Ascending aorta (tissue), 2 donors: Measurements from ENCODE around the gene AGO1. TPM values are rescaled to one million over a fixed set of nuclear protein-coding genes. Genes with fewer than 3 reads are reported as not detected.
"Not testable (repeated sequence)": the region's sequence is repeated elsewhere in the genome, so short reads cannot be mapped to it uniquely, and the experiment has no call there.

Experiments used
- DNase-seq, 2 donors: peaks; one replicate each; pipeline ENCODE4 v3.0.0-alpha.2; 2019; ENCODE audit warnings: low spot score in 2 of 2
- H3K27ac ChIP-seq, 2 donors: fragments of 200-600 bp; sonication (generic); one replicate each; pipeline ENCODE4 v1.5.1; 2016 to 2017; ENCODE audit warnings: mild to moderate bottlenecking in 1 of 2
- H3K27me3 ChIP-seq: fragments of 200-600 bp; sonication (generic); one replicate; pipeline ENCODE4 v1.5.1; 2017
- H3K36me3 ChIP-seq, 2 donors: fragments of 200-600 bp; sonication (generic); one replicate each; pipeline ENCODE4 v1.5.1; 2016
- H3K4me1 ChIP-seq, 2 donors: fragments of 200-600 bp; sonication (generic); one replicate each; pipeline ENCODE4 v1.5.1; 2016 to 2017; ENCODE audit warnings: mild to moderate bottlenecking in 1 of 2
- H3K4me3 ChIP-seq, 2 donors: fragments of 200-600 bp; sonication (generic); one replicate each; pipeline ENCODE4 v1.5.1; 2016 to 2017; ENCODE audit warnings: mild to moderate bottlenecking in 1 of 2
- H3K9me3 ChIP-seq, 2 donors: fragments of 200-600 bp; sonication (generic); one replicate each; pipeline ENCODE4 v1.5.1; 2016
- CTCF ChIP-seq, 3 experiments: fragments of 200-600 bp in 2 of 3; fragments of 450-650 bp in 1 of 3; sonication (generic) in 2 of 3; IDR thresholded peaks; one replicate each; pipeline ENCODE4 v1.5.1; 2016 to 2019; ENCODE audit warnings: antibody characterized with exemption in 3 of 3, mild to moderate bottlenecking in 1 of 3, moderate library complexity in 1 of 3
- intact Hi-C: fragments of 100-400 bp; cut with DNase I; formaldehyde crosslinking; loops from one replicate; pipeline ENCODE4 v1.15.1; 2023
- total RNA-seq: library from RNA; depleted of rRNA; stranded (reverse); fragments of >200 nt; gene quantifications from one replicate; pipeline ENCODE4 v1.1.0, GENCODE V29; 2016

Gene AGO1
- total RNA-seq, 1 donor from 2014 or later, result 24.2 TPM

- TF ChIP-seq CTCF (IDR thresholded peaks at IDR 0.05), result no peak
- no peaks in the 10 kb centered on the region for H3K4me1 ChIP-seq
- no peaks in the 10 kb centered on the region for H3K9me3 ChIP-seq
- no peak overlapping the region for H3K27ac ChIP-seq
- no peaks in the 10 kb centered on the region for H3K27me3 ChIP-seq
- intact Hi-C loops, result no loop called here
- no peak for DNase-seq
- H3K36me3 ChIP-seq, result no peaks in the 10 kb centered on the region
- no peak overlapping the region for H3K4me3 ChIP-seq
Observed at GRCh38 chr1:35866991-35867390, 16.0 kb upstream of the AGO1 start.

- H3K4me3 ChIP-seq, intact Hi-C loops, H3K9me3 ChIP-seq, H3K27ac ChIP-seq, H3K27me3 ChIP-seq, DNase-seq, H3K36me3 ChIP-seq, H3K4me1 ChIP-seq: not testable (repeated sequence)
Observed at GRCh38 chr1:35869245-35869950, 13.6 kb upstream of the AGO1 start.

- Histone ChIP-seq H3K27ac (no peak overlapping the region), H3K4me1 (no peaks in the 10 kb centered on the region), H3K4me3 (no peak overlapping the region), H3K36me3 (no peaks in the 10 kb centered on the region), H3K9me3 (no peaks in the 10 kb centered on the region), H3K27me3 (no peaks in the 10 kb centered on the region)
- no peak for DNase-seq
- TF ChIP-seq CTCF (IDR thresholded peaks at IDR 0.05), result no peak
- intact Hi-C loops, result no loop called here
Observed at GRCh38 chr1:35870651-35871309, 12.2 kb upstream of the AGO1 start.

GRCh38 chr1:35873243-35873750 lies 9.7 kb upstream of the AGO1 start:
- no peak for TF ChIP-seq CTCF (IDR thresholded peaks at IDR 0.05)

GRCh38 chr1:35874115-35874514 lies 8.9 kb upstream of the AGO1 start:
- H3K4me3 ChIP-seq, H3K27me3 ChIP-seq, H3K4me1 ChIP-seq, H3K9me3 ChIP-seq, DNase-seq, intact Hi-C loops, H3K36me3 ChIP-seq, H3K27ac ChIP-seq: not testable (repeated sequence)

More at GRCh38 chr1:35873243-35873750, 9.7 kb upstream of the AGO1 start:
- Histone ChIP-seq H3K4me1 (no peaks in the 10 kb centered on the region), H3K9me3 (no peaks in the 10 kb centered on the region), H3K27ac (no peak overlapping the region), H3K4me3 (no peak overlapping the region), H3K27me3 (no peaks in the 10 kb centered on the region), H3K36me3 (no peaks in the 10 kb centered on the region)
- DNase-seq, result no peak
- intact Hi-C loops, result no loop called here

GRCh38 chr1:35876988-35877387 lies 6.0 kb upstream of the AGO1 start:
- TF ChIP-seq CTCF (IDR thresholded peaks at IDR 0.05), result no peak
- Histone ChIP-seq H3K4me3 (no peak overlapping the region), H3K4me1 (no peaks in the 10 kb centered on the region), H3K27me3 (no peaks in the 10 kb centered on the region), H3K9me3 (no peaks in the 10 kb centered on the region), H3K36me3 (no peaks in the 10 kb centered on the region), H3K27ac (no peak overlapping the region)
- intact Hi-C loops, result no loop called here
- DNase-seq, result no peak
